NCI-H146 (cell line): Measurements from ENCODE around the gene NBEA.

Experiments
- DNase-seq: peaks from one replicate; lab custom pipeline; 2025; lab: John Stamatoyannopoulos, UW

NBEA gene

GRCh38 chr13:35179920-35180663 lies 238.0 kb downstream of the NBEA start:
- DNase-seq = no peak

- no peak for DNase-seq
Measured at GRCh38 chr13:35190241-35190640, 248.2 kb downstream of the NBEA start.

- DNase-seq = no peak
Measured at GRCh38 chr13:35191883-35192282, 249.8 kb downstream of the NBEA start.

GRCh38 chr13:35198613-35199200 lies 256.6 kb downstream of the NBEA start:
- peak; percentile 3 for DNase-seq

- DNase-seq = no peak
Measured at GRCh38 chr13:35208587-35208986, 266.5 kb downstream of the NBEA start.

GRCh38 chr13:35210261-35210660 lies 268.2 kb downstream of the NBEA start:
- no peak for DNase-seq

- DNase-seq = no peak
Measured at GRCh38 chr13:35211949-35212348, 269.9 kb downstream of the NBEA start.

GRCh38 chr13:35213911-35214310 lies 271.8 kb downstream of the NBEA start:
- no peak for DNase-seq

- DNase-seq = no peak
Measured at GRCh38 chr13:35216131-35216530, 274.1 kb downstream of the NBEA start.

- DNase-seq = no peak
Measured at GRCh38 chr13:35219021-35219420, 277.0 kb downstream of the NBEA start.

GRCh38 chr13:35225159-35225558 lies 283.1 kb downstream of the NBEA start:
- no peak for DNase-seq

- DNase-seq = no peak
Measured at GRCh38 chr13:35225582-35225981, 283.5 kb downstream of the NBEA start.

- no peak for DNase-seq
Measured at GRCh38 chr13:35228536-35228935, 286.5 kb downstream of the NBEA start.

GRCh38 chr13:35231426-35231825 lies 289.4 kb downstream of the NBEA start:
- no peak for DNase-seq

GRCh38 chr13:35238274-35238673 lies 296.2 kb downstream of the NBEA start:
- no peak for DNase-seq

- DNase-seq = no peak
Measured at GRCh38 chr13:35252536-35253205, 310.6 kb downstream of the NBEA start.

- DNase-seq = no peak
Measured at GRCh38 chr13:35255241-35255640, 313.2 kb downstream of the NBEA start.

- DNase-seq = no peak
Measured at GRCh38 chr13:35256459-35257148, 314.5 kb downstream of the NBEA start.

- DNase-seq = no peak
Measured at GRCh38 chr13:35260316-35260715, 318.2 kb downstream of the NBEA start.

GRCh38 chr13:35266412-35266811 lies 324.3 kb downstream of the NBEA start:
- DNase-seq = no peak

GRCh38 chr13:35278917-35279316 lies 336.8 kb downstream of the NBEA start:
- DNase-seq = no peak

GRCh38 chr13:35279500-35279899 lies 337.4 kb downstream of the NBEA start:
- DNase-seq = no peak

- peak; percentile 54 for DNase-seq
Measured at GRCh38 chr13:35283856-35284255, 341.8 kb downstream of the NBEA start.
